GM12878 (cell line): ENCODE data around the gene SH3BGRL2. TPM values are rescaled to one million over a fixed set of nuclear protein-coding genes. Genes with fewer than 3 reads are reported as not detected.

Experiments used
- ATAC-seq: fragments of 200-7000 bp; cut with Tn5 transposase; 3 replicates; pipeline ENCODE4 v1.9.1; 2020; ENCODE audit warnings: mild to moderate bottlenecking, moderate library complexity
- BruUV-seq: library from RNA; stranded (reverse); fragments of 400-500 nt; replicated peaks from 2 replicates; lab custom pipeline; 2021; lab: Mats Ljungman, UMichigan
- CTCF ChIA-PET: fragments of 300-600 bp; sonication (Branson Sonifier 250); formaldehyde crosslinking; extraction: SDS; loops from one replicate; lab custom pipeline; 2021; ENCODE audit warnings: inconsistent platforms; lab: Yijun Ruan, JAX
- POLR2A ChIA-PET: fragments of 350-600 bp; formaldehyde crosslinking; extraction: SDS; loops from one replicate; lab custom pipeline; 2021; ENCODE audit warnings: inconsistent platforms; lab: Charles Lee
- RAD21 ChIA-PET: fragments of 300-600 bp; sonication (Branson Sonifier 250); formaldehyde crosslinking; loops from one replicate; lab custom pipeline; 2023; ENCODE audit warnings: antibody characterized with exemption; ENCODE audit not compliant: unreplicated experiment; lab: Charles Lee
- SMC1A ChIA-PET: fragments of 300-600 bp; sonication (Branson Sonifier 250); formaldehyde crosslinking; loops from one replicate; lab custom pipeline; 2023; ENCODE audit not compliant: unreplicated experiment, uncharacterized antibody; lab: Charles Lee
- DNase-seq: peaks from one replicate; pipeline ENCODE4 v3.0.0-alpha.2; 2011; ENCODE audit warnings: low read depth, low spot score
- FAIRE-seq: peaks from 3 replicates; lab custom pipeline; 2011; peaks lifted over from hg19 to GRCh38; lab: Jason Lieb, UNC
- H2AFZ ChIP-seq: 2 replicates; pipeline ENCODE4 v1.6.0; 2011; ENCODE audit warnings: low read depth, low read length, control low read depth; ENCODE audit not compliant: control insufficient read depth
- H3K27ac ChIP-seq: 2 replicates; pipeline ENCODE4 v1.5.1; 2011; ENCODE audit warnings: control low read depth; ENCODE audit not compliant: control insufficient read depth, insufficient read depth
- H3K27me3 ChIP-seq, 2 experiments: replicated peaks in 1 of 2; 2 replicates each; pipeline versions ENCODE4 v1.6.0 to v1.6.1; 2011; ENCODE audit warnings: low read length in 1 of 2; ENCODE audit not compliant: control insufficient read depth in 2 of 2, insufficient read depth in 2 of 2
- H3K36me3 ChIP-seq, 2 experiments: 2 replicates each; pipeline ENCODE4 v1.5.1; 2011; ENCODE audit warnings: low read length in 1 of 2; ENCODE audit not compliant: control insufficient read depth in 2 of 2, insufficient read depth in 2 of 2
- H3K4me1 ChIP-seq: 2 replicates; pipeline ENCODE4 v1.6.1; 2011; ENCODE audit warnings: mild to moderate bottlenecking, low read length, moderate library complexity, mixed read lengths; ENCODE audit not compliant: control insufficient read depth, insufficient read depth
- H3K4me2 ChIP-seq: 2 replicates; pipeline ENCODE4 v1.6.0; 2011; ENCODE audit warnings: control low read depth; ENCODE audit not compliant: control insufficient read depth, insufficient read depth
- H3K4me3 ChIP-seq: fragments of 200-600 bp; sonication (generic); 2 replicates; pipeline ENCODE4 v1.5.1; 2016
- H3K79me2 ChIP-seq: 2 replicates; pipeline ENCODE4 v1.6.0; 2011; ENCODE audit warnings: low read length; ENCODE audit not compliant: control insufficient read depth, insufficient read depth
- H3K9ac ChIP-seq: 2 replicates; pipeline ENCODE4 v1.8.0; 2011; ENCODE audit warnings: low read length, control low read depth, mixed read lengths; ENCODE audit not compliant: control insufficient read depth, insufficient read depth
- H3K9me3 ChIP-seq: replicated peaks from 3 replicates; pipeline ENCODE4 v1.5.1; 2011; ENCODE audit warnings: mild to moderate bottlenecking, low read length; ENCODE audit not compliant: control insufficient read depth, insufficient read depth
- H4K20me1 ChIP-seq: 2 replicates; pipeline ENCODE4 v1.6.0; 2011; ENCODE audit not compliant: control insufficient read depth, insufficient read depth
- NR2C2 ChIP-seq: IDR thresholded peaks from 2 replicates; pipeline ENCODE4 v1.6.1; 2011; ENCODE audit warnings: borderline replicate concordance, low read depth; ENCODE audit not compliant: control insufficient read depth, insufficient read length
- RBBP5 ChIP-seq: fragments of 200-600 bp; sonication (generic); conservative IDR thresholded peaks from 2 replicates; pipeline ENCODE4 v1.6.1; 2016
- RELA ChIP-seq: fragments of 450-650 bp; IDR thresholded peaks from 2 replicates; pipeline ENCODE4 v1.8.0; 2014; ENCODE audit warnings: borderline replicate concordance; ENCODE audit not compliant: partially characterized antibody
- TCF12 ChIP-seq: IDR thresholded peaks from 2 replicates; pipeline ENCODE4 v1.6.1; 2011; ENCODE audit warnings: low read depth, mild to moderate bottlenecking, low read length
- ZBTB4 ChIP-seq: fragments of 450-650 bp; formaldehyde crosslinking; IDR thresholded peaks from 2 replicates; pipeline ENCODE4 v1.4.0; 2022; ENCODE audit warnings: mild to moderate bottlenecking, moderate library complexity
- WGBS: methylation state at CpG from one replicate; pipeline ENCODE4 v1.1.6; 2016; ENCODE audit warnings: low lambda C conversion rate; ENCODE audit not compliant: insufficient replicate concordance, insufficient coverage; ENCODE audit errors: missing lambda C conversion rate; 5-methylcytosine and 5-hydroxymethylcytosine counted together
- in situ Hi-C: fragments of 300-500 bp; cut with MboI; formaldehyde crosslinking; loops from 9 replicates; pipeline ENCODE4 v1.14.3; 2018; ENCODE audit warnings: mixed read lengths
- intact Hi-C: fragments of 100-400 bp; cut with micrococcal nuclease; formaldehyde crosslinking; loops from one replicate; pipeline ENCODE4 v1.14.2; 2022; ENCODE audit not compliant: unreplicated experiment
- polyA plus RNA-seq, 11 experiments: library from polyadenylated mRNA; depleted of rRNA in 4 of 11; unstranded in 6 of 11; stranded (reverse) in 5 of 11; fragments of >200 nt; fragmentation: Nextera tagmentation in 4 of 11; fragmentation: Illumina TruSeq in 1 of 11; extraction: Ambion mirVana in 4 of 11; extraction: Trizol in 1 of 11; gene quantifications; 1 replicate in 1 of 11; 2 replicates in 10 of 11; pipeline versions ENCODE4 v1.2.1 to v1.2.3, GENCODE V29; 2011 to 2016; ENCODE audit warnings: inconsistent platforms in 2 of 11, missing spikeins in 2 of 11, low read depth in 1 of 11
- total RNA-seq, 4 experiments: library from RNA; depleted of rRNA in 3 of 4; stranded (reverse); fragments of >200 nt in 3 of 4; fragmentation: Illumina TruSeq in 1 of 4; extraction: Trizol in 1 of 4; gene quantifications; 2 replicates each; pipeline versions ENCODE4 v1.2.1 to v1.2.3, GENCODE V29; 2013 to 2021

SH3BGRL2 gene
- total and polyA plus RNA-seq, 10 of the 15 experiments (the other 5 are each of a cell fraction or from before 2014, with no cell fraction given) = 0.03 to 0.37 (median 0.21) TPM

DNA sequence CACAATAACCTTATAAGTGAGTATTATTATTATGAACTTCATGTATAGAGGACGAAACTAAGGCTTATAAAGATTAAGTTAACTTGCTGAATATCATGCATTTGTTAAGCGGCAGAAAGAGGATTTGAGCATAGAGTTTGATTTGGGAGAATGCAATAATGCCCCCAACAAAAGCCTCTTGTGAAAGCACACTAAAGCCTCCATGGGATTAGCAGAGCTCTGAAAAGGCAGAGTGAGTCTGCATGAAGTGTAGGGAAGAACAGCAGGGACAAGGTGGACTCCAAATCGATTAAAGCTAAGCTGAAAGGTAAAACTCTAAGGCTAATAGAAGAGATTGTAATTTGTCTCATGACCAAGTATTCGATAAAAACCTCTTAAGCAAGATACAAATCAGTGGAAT is 100.3 kb downstream of the SH3BGRL2 start:
- 38% methylated on average over 4 of the region's 4 CpGs for WGBS
- intact Hi-C loops (no loop called here), in situ Hi-C loops (no loop called here)
- RAD21 ChIA-PET = no interaction called here
- H3K4me2 ChIP-seq = no peak overlapping the region
- H3K27ac ChIP-seq = no peak overlapping the region
- H3K9me3 ChIP-seq = no peaks in the 10 kb centered on the region
- no peaks in the 10 kb centered on the region for H3K79me2 ChIP-seq
- no peak for ATAC-seq
- H3K27me3 ChIP-seq = no peaks in the 10 kb centered on the region
- no peak for FAIRE-seq
- no peak for DNase-seq
- SMC1A ChIA-PET = no interaction called here
- no peak overlapping the region for H2AFZ ChIP-seq
- POLR2A ChIA-PET = no interaction called here
- no peaks in the 10 kb centered on the region for H4K20me1 ChIP-seq
- CTCF ChIA-PET = no interaction called here
- no peak overlapping the region for H3K9ac ChIP-seq
- no peak for TF ChIP-seq RBBP5
- no peak for TF ChIP-seq ZBTB4 (CRISPR knock-in tag)
- TF ChIP-seq TCF12 = no peak
- TF ChIP-seq NR2C2 = no peak
- no peak for TF ChIP-seq RELA
- TF ChIP-seq, all 136 proteins: peak for 0
- Histone ChIP-seq H3K4me1 (no peaks in the 10 kb centered on the region), H3K4me3 (no peak overlapping the region), H3K36me3 (no peaks in the 10 kb centered on the region)
- no TSS peak for BruUV-seq
